Right lung (tissue), 5 donors: Measurements from ENCODE around the gene OR6V1. TPM values are rescaled to one million over a fixed set of nuclear protein-coding genes. Genes with fewer than 3 reads are reported as not detected.
A peak's percentile ranks its signal among the peaks of the same experiment; 100 is the strongest.
"Not testable (repeated sequence)": the region's sequence is repeated elsewhere in the genome, so short reads cannot be mapped to it uniquely, and the experiment has no call there.

Experiments
- DNase-seq, 2 donors: peaks; one replicate each; pipeline ENCODE4 v3.0.0-alpha.2; 2013
- polyA plus RNA-seq, 5 donors: library from polyadenylated mRNA; unstranded; fragments of 120-200 nt; gene quantifications; one replicate each; pipeline versions ENCODE4 v1.2.1 to v1.2.3, GENCODE V29; 2013; ENCODE audit warnings: inconsistent platforms in 1 of 5, low replicate concordance in 1 of 5; ENCODE audit not compliant: insufficient read length in 5 of 5, insufficient read depth in 1 of 5

Gene OR6V1
- polyA plus RNA-seq, 5 donors = not detected

DNA sequence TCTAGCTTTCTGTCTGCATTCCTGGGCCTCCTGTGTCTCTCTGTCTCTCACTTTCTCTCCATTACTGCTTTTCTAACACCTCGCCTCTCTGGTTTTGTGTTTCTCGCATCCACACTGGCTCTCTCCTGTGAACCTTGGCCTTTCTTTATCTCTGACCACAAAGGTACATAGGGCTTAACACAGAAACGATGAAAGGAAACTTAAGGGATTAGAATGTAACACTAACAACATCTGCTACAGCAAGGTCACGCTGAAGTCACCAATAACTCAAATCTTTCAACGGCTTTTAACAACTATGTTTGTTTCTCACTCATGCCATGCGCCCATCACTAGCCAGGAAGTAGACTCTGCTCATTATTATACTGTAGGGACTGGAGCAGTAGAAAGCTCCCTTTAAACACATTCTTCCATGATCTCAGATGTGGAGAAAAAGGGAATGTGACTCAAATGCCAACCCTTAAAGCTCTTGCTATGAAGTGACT is 9.3 kb upstream of the OR6V1 start:
- DNase-seq = no peak

DNA sequence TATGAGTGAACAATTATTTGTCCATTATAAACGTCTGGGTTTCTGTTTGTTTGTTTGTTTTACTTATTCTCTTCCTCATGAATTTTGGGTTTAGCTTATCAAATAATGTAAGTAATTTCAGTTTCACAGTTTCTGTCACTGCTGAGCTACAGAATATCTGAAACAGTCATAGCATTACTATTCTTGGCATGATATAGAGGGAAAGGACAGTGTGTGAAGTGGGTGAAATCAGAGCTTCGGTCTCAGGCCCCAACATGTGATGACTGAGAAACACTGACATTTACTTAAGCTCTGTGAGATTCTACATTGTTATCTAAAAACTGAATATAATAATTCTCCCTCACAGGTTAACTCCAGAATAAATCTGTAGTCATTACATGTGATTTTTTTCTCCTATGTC is 8.8 kb upstream of the OR6V1 start:
- DNase-seq = no peak

DNA sequence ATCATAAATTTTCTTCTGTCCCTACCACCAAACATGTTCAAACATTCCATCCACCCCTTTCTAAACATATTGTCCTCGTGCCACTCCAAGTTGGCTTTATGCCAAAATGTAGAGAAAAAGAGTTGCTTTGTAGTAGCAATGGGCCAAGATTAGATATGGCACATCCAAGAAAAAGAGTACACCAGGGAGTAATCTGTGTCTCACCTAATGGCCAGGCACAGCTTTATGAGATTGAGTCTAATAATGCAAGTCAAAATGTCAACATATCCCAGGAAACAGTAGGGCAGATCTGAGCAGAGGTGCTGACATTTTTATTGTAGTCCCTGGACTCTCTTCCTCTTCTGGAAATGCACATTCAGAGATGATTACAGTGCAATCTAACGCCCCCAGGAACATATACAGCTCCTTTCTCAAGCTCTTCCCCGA is 5.7 kb upstream of the OR6V1 start:
- DNase-seq = no peak

DNA sequence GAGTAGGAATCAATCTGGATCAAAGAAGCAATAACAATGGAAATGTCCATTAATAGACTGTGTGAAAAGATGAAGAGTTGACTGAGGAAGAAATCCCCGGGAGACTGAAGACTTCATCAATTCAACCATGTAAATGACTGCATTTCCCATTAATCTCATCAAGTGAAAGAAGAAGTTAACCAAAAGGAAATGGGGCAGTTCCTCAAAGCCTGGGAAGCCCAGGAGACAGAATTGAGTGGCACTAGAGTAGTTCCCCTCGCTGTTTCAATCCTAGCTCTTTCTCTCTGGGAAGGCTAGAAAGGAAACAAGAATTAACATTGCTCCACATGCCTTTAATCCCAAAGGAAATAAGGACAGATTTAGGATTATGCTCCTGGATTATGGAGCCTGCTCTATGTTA is 4.8 kb upstream of the OR6V1 start:
- DNase-seq = no peak

DNA sequence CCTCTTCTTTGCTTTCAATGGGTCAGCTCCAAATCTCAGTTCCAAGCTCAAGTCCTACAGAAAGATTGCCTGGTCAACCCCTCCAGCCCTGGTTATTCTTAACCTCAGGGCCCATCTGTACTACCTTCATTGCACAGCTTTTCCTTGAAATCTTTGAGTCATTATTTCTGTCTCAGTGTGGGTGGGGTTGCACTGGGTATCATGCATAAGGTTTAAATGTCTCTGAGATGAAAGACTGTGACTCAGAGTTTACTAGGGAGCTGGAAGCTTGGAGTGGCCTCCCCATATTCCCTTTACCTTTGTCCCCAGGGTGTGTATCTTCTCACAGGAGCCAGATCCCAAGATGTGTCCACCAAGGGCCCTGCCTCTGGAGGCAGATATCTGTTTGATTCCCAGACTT is 3.3 kb upstream of the OR6V1 start:
- no peak for DNase-seq

DNA sequence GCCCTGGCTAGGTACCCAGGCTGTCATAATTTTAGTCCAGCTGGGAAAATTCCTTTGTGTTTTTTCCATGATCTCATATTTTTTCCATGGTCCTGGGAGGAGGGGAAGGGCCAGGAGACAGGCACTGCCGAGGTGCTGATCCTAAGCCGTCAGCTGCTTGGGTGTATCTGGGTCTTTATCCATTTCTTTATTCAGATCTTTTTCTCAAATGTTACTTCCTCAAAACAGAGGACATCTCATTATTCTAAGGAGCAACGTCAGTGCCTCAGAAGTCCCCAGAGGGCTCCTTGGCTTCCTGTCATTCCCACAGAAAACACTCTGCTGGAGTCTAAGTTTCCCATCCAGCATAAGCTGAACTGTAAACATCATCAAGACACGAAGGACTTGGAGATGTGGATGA is 2.8 kb upstream of the OR6V1 start:
- peak in 1 of 2 donors; percentile 6 for DNase-seq

DNA sequence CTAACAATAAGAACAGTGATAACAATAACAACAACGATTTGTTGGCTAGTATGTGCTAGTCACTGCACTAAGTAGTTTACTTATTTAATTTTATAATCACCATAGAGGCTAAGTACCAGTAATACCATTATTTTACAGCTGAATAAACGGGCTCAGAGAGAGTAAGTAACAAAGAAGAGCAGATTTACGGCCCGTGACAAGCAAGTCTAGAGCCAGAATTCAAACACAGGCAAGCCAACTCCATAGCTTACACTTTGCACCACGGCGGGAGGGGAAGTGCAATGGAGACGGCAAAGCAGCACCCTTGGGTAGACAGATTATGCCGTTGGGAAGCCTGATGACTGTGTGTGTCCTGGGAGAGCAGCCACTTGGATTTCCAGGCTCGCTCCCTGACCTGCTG is 1.2 kb upstream of the OR6V1 start:
- no peak for DNase-seq

DNA sequence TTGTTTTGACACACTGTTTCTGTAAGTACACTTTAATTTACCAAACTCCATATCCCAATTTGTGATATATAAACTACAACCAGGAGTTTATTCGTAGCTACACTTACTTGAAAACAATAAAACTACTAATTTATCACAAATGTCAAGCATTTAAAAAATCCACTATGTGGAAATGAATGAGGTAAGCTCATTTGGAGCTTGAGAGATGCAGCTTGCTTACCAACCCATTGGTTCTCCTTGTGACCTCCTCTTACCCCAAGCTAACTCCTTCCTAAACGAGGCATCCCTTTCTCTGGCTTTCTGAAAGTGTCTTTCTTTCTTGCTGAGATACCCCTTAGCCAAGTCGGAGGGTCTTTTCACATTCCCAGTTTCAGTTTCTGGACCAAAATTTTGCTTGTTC is 2.5 kb downstream of the OR6V1 start:
- no peak for DNase-seq

DNA sequence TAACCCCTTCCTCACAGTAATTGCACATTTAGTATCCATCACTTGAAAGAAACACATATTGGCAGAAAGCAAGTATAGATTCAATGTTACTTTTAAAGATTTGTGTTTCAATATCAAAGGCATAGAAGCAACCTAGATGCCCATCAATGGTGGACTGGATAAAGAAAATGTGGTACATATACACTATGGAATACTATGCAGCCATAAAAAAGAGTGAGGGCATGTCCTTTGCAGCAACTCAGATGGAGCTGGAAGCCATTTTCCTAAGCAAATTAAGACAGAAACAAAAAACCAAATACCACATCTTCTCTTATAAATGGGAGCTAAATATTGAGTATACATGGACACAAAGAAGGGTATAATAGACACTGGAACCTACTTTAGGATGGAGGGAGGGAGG is 3.6 kb downstream of the OR6V1 start:
- no peak for DNase-seq

DNA sequence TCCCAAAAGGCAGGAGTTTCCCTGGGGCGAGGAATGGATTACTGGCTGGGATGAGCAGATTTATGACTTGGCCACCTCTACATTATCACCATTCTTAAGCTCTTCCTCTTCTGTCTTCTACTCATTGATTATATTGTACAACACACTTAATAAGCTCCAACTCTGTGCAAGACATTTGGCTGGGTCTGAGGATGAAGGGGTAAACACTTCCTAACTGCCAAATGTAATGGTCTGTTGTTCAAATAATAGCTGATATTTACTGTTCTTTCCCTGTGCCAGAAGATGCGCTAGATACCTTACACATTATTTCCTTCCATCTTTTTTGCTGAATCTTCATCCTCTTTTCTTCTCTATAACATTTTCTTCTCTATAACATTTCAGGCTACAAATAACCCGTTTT is 11.6 kb downstream of the OR6V1 start:
- DNase-seq = no peak

DNA sequence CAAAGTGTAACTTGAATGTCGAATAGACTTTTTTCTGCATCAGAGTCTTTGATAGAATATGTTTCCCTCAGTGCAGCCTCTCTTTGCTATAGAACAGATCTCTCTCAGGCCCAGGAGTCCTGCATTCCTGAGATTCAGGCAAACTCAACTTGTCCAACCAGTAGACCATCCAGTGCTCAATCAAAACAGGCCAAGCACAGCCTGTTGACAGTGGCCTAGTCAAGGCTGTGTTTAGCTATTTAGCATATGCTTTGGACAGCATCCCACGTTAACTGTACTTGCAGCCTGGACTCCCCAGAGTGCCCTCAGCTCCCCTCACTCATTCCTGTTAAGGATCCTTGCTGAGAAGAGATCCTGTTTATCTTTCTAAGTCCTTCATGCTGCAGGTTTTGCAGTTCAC is 16.3 kb downstream of the OR6V1 start:
- no peak for DNase-seq

DNA sequence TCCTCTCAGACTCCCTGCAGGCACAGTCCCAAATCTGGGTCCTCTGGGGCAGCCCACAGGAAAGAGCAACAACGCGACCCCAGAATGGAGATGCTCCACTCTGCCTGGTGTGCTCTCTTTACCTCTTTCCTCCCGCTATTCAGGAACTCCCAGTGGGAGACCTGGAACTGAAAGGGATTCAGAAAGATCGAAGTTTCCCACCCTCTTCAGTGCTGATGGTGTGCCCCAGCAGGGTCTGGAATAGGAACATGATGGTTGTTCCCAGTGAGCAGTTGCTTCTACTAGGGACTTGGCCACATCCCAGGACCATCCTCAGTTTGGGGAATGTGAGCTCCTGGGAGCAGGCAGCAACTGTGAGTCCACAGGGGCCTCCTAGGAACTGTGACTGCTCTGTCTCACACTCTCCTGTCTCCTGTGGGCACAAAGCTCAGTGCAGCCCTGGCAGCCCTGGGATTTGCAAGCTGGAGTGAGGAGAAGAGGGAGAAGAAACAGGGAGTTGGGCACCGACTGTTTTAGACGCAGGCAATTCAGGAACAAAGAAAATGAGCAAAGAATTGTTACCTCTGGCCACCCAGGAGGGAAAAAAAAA is 17.9 kb downstream of the OR6V1 start:
- DNase-seq = no peak

DNA sequence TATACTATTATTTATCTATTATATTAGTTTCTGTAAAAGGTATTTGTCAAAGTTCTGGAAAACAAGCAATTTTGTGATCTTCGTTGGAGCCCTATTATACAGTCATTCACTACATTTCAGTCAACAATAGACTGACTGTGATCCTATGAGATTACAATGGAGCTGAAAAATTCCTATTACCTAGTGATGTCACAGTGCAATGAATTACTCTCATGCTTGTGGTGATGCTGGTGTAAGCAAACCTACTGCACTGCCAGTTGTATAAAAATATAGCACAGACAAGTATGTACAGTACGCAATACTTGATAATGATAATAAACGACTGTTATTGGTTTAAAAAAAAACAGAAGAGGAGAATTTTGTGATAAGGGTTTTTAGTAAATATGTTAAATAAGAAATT is 21.4 kb downstream of the OR6V1 start:
- no peak for DNase-seq

DNA sequence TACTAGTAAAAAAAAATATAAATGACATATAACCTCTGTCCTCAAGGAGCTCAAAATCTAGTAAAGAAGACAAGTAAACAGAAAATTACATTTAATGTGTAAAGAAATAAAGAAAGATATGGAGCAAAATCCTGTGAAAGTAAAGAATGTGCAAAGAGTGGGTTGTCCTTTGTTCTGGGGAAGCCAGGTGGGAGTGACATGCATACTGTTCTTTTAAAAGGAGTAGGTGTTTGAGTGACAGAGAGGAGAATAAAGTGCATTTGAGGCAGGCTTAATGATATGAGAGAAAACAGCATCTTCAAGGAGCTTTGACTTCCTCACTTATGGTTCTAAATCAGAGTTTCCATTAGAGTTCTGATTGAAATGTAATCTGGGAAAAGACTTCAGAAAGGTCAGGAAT is 22.0 kb downstream of the OR6V1 start:
- DNase-seq = no peak

DNA sequence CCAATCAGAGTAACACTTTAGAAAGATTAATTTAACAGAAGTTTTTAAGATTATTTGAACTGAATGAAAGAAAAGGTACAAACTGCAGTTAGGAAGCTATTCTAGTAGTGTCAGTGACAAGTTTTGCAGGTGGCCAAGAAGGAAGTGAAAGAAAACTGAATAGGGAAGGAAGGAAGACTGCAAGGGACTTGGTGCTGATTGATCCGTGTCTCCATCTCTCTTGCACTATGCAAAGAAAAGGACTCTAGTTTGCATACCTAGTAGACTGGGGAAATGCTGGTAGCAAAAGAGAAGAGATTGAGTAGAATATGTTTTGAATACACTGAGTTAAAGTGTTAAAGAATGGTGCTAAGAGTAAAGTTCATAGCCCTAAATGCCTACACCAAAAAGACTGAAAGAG is 33.0 kb downstream of the OR6V1 start:
- DNase-seq = no peak

DNA sequence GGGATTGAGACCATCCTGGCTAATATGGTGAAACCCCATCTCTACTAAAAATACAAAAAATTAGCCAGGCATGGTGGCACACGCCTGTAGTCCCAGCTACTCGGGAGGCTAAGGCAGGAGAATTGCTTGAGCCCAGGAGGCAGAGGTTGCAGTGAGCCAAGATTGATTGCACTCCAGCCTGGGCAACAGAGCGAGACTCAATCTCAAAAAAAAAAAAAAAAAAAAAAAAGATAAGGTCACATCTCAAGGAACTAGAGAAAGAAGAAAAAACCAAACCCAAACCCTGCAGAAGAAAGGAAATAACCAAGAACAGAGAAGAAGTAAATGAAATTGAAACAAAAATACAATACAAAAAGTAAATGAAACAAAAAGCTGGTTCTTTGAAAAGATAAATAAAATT is 33.5 kb downstream of the OR6V1 start:
- DNase-seq = not testable (repeated sequence)

DNA sequence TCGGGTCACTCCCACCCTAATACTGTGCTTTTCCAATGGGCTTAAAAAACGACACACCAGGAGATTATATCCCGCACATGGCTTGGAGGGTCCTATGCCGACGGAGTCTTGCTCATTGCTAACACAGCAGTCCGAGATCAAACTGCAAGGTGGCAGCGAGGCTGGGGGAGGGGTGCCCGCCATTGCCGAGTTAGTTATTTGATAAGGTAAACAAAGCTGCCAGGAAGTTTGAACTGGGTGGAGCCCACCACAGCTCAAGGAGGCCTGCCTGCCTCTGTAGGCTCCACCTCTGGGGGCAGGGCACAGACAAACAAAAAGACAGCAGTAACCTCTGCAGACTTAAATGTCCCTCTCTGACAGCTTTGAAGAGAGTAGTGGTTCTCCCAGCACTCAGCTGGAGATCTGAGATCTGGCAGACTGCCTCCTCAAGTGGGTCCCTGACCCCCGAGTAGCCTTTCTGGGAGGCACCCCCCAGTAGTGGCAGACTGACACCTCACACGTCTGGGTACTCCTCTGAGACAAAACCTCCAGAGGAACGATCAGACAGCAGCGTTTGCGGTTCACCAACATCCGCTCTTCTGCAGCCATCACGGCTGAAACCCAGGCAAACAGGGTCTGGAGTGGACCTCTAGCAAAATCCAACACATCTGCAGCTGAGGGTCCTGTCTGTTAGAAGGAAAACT is 36.5 kb downstream of the OR6V1 start:
- not testable (repeated sequence) for DNase-seq

DNA sequence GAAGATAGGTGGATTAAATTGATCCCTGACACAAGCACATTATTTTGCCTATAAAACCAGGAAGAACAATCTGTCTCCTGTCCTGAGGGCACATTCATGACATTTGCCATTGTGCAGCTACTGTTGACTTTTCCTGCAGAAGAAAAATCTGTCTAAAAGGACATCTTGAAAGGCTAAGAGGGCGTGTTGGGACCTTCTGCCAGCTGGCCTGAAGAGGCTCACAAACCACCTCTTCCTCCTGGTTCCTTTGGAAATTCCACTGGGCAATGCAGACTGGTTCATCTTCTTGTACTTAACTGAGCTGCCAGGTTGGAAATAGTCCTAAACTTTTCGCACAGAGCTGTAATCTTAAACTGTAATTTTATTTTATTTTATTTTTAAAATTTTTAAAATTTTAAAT is 44.0 kb downstream of the OR6V1 start:
- no peak for DNase-seq

DNA sequence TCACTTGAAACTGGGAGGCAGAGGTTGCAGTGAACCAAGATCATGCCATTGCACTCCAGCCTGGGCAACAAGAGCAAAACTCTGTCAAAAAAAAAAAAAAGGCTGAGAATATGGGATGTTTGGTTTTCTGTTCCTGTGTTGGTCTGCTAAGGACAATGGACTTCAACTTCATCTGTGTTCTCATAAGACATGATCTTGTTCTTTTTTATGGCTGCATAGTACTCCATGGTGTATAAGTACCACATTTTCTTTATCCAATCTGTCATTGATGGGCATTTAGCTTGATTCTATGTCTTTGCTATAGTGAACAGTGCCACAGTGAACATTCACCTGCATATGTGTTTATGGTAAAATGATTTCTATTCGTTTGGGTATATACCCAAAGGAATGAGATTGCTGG is 47.4 kb downstream of the OR6V1 start:
- DNase-seq = not testable (repeated sequence)
